ENCODE data around the gene PLXNA1.

GRCh38 chr3:126986001-126986400 lies 3.1 kb downstream of the PLXNA1 start:
- TF ChIP-seq, protein P1, sequence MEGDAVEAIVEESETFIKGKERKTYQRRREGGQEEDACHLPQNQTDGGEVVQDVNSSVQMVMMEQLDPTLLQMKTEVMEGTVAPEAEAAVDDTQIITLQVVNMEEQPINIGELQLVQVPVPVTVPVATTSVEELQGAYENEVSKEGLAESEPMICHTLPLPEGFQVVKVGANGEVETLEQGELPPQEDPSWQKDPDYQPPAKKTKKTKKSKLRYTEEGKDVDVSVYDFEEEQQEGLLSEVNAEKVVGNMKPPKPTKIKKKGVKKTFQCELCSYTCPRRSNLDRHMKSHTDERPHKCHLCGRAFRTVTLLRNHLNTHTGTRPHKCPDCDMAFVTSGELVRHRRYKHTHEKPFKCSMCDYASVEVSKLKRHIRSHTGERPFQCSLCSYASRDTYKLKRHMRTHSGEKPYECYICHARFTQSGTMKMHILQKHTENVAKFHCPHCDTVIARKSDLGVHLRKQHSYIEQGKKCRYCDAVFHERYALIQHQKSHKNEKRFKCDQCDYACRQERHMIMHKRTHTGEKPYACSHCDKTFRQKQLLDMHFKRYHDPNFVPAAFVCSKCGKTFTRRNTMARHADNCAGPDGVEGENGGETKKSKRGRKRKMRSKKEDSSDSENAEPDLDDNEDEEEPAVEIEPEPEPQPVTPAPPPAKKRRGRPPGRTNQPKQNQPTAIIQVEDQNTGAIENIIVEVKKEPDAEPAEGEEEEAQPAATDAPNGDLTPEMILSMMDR (IDR thresholded peaks at IDR 0.05; ENCODE audit: poor library complexity, severe bottlenecking), result no peak
- TF ChIP-seq MXI1 (conservative IDR thresholded peaks at IDR 0.05; ENCODE audit: poor library complexity, severe bottlenecking) (no peak), EZH2 (IDR thresholded peaks at IDR 0.05; ENCODE audit: borderline replicate concordance, insufficient read depth, low read length, poor library complexity, severe bottlenecking) (no peak), POLR2AphosphoS5 (IDR thresholded peaks at IDR 0.05) (no peak)
